NT2/D1 (cell line): ENCODE measurements around the gene DAPK1.

ENCODE experiments used
- DNase-seq: peaks from one replicate; pipeline ENCODE4 v3.0.0-alpha.2; 2011; ENCODE audit warnings: low read depth, low spot score
- H3K27me3 ChIP-seq: 2 replicates; pipeline ENCODE4 v1.6.0; 2011; ENCODE audit warnings: mild to moderate bottlenecking; ENCODE audit not compliant: insufficient read length, insufficient read depth
- H3K36me3 ChIP-seq: 2 replicates; pipeline ENCODE4 v1.6.1; 2011; ENCODE audit warnings: mild to moderate bottlenecking, low read length, mixed read lengths; ENCODE audit not compliant: insufficient read depth, insufficient read length
- H3K4me1 ChIP-seq: 2 replicates; pipeline ENCODE4 v1.5.1; 2011; ENCODE audit not compliant: insufficient read depth, insufficient read length
- H3K4me3 ChIP-seq: 2 replicates; pipeline ENCODE4 v1.5.1; 2011; ENCODE audit warnings: low read depth; ENCODE audit not compliant: insufficient read length
- H3K9ac ChIP-seq: 2 replicates; pipeline ENCODE4 v1.6.0; 2011; ENCODE audit warnings: low read depth; ENCODE audit not compliant: insufficient read length
- H3K9me3 ChIP-seq: 2 replicates; pipeline ENCODE4 v1.5.1; 2011; ENCODE audit warnings: mild to moderate bottlenecking, low read length; ENCODE audit not compliant: insufficient read depth
- SUZ12 ChIP-seq: IDR thresholded peaks from 2 replicates; pipeline ENCODE4 v1.6.1; 2011; ENCODE audit not compliant: insufficient read length, insufficient read depth; ENCODE audit errors: extremely low read depth
- YY1 ChIP-seq: IDR thresholded peaks from 2 replicates; pipeline ENCODE4 v1.6.1; 2011; ENCODE audit not compliant: insufficient read length, insufficient read depth
- ZNF274 ChIP-seq: IDR thresholded peaks from 2 replicates; pipeline ENCODE4 v1.6.1; 2011; ENCODE audit warnings: mild to moderate bottlenecking, low read depth, low read length

The DAPK1 gene

DNA sequence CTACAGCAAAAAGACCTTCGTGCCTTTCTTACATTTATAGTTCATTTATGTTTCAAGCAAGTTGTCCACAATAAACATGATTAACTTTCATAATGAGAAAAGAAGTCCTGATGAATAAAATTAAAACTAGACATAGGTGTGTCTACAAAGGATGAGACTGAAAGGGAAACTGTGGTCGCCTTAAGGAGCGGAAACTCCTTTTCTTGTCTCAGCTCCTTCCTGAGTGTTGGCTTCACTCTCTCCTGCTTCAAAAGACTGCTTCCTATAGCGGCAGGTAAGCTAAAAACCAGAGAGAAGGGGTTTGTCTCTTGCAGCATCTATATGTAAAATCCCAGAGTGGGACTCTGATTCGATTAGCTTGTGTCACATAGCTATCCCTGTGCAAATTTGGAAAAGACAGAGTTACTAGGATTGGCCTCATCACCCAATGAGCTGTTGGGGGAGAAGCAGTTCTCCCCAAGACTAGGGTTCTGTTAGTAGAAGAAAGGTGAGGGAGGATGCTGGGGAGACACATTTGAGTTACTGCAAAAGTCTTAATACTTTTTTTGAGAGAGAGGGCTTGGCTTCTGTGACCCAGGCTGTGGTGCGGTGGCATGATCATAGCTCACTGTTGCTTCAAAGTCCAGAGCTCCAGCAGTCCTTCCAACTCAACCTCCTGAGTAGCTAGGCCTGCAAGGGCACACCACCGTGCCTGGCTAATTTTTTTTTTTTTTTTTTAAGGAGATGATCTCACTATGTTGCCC is 211.5 kb downstream of the DAPK1 start:
- no peak for TF ChIP-seq ZNF274
- TF ChIP-seq SUZ12: no peak
- TF ChIP-seq YY1: no peak
- Histone ChIP-seq H3K4me3 (no peak overlapping the region), H3K36me3 (peaks cover 53% of the 10 kb centered on the region), H3K9me3 (no peaks in the 10 kb centered on the region), H3K27me3 (no peaks in the 10 kb centered on the region), H3K4me1 (no peaks in the 10 kb centered on the region), H3K9ac (no peak overlapping the region)
- no peak for DNase-seq

DNA sequence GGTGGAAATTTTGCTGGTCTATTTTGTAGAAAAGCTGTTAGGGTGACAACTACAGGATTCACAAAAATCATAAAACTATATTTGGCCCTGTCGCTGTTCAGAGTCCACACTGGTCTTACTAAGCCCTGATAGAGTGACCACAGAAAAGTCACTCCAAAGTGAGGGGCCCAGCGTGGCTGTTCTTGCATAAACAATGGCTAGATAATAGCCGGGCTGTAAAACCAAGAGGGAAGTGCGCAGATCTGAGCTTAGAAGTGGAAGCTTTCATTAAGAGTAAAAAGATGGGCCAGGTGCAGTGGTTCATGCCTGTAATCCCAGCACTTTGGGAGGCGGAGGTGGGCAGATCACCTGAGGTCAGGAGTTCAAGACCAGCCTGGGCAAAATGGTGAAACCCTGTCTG is 212.8 kb downstream of the DAPK1 start:
- H3K9me3 ChIP-seq: no peaks in the 10 kb centered on the region
- DNase-seq: no peak
- H3K27me3 ChIP-seq: no peaks in the 10 kb centered on the region
- peaks cover 43% of the 10 kb centered on the region for H3K36me3 ChIP-seq
- no peaks in the 10 kb centered on the region for H3K4me1 ChIP-seq
- TF ChIP-seq YY1 (no peak), ZNF274 (no peak), SUZ12 (no peak)
- H3K4me3 ChIP-seq: no peak overlapping the region
- no peak overlapping the region for H3K9ac ChIP-seq

DNA sequence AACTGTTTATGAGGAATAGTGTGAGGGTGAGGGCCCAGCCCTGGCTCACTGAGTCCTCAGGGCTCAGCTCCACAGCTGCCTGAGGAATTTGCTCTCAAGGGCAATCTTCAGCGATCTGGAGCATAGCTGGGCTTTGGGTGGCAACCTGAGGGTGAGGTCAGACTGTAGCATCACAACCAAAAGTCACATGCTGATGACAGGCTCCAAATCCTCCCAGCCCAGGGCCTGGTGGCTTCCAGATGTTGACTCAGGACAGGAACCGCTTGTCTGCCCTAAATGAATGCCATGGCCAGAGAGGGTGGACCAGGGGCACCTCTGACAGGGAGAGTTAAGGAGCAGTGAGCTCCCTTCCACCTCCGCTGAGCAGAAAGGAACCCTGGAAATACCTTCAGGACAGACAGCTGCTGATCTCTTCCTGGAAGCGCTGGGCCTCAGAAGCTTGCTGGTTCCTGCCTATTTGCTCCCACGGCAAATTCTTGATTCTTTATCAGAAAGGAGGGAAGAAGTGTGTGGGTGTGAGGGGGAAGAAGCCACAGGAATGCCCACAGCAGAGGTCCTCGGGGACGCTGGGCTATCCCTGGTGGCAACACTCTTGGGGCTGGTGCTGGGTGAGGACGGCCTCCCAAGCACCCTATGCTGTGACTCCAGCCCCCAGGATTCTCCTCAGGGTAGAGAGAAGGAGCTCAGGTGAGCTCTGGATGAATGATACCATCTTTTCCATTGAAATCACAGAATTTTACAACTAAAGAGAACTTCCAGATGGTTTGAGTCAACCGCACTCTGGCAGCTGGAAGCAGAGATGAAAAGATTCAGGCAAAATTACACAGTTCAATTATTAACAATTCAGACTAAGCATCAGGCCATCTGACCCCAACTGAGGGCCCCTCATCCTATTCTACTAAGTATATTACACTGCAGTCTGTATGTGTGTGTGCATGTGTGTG is 214.5 kb downstream of the DAPK1 start:
- Histone ChIP-seq H3K36me3 (peaks cover 26% of the 10 kb centered on the region), H3K9me3 (no peaks in the 10 kb centered on the region), H3K4me3 (no peak overlapping the region), H3K9ac (no peak overlapping the region), H3K4me1 (no peaks in the 10 kb centered on the region), H3K27me3 (no peaks in the 10 kb centered on the region)
- TF ChIP-seq ZNF274: no peak
- no peak for TF ChIP-seq SUZ12
- TF ChIP-seq YY1: no peak
- no peak for DNase-seq

DNA sequence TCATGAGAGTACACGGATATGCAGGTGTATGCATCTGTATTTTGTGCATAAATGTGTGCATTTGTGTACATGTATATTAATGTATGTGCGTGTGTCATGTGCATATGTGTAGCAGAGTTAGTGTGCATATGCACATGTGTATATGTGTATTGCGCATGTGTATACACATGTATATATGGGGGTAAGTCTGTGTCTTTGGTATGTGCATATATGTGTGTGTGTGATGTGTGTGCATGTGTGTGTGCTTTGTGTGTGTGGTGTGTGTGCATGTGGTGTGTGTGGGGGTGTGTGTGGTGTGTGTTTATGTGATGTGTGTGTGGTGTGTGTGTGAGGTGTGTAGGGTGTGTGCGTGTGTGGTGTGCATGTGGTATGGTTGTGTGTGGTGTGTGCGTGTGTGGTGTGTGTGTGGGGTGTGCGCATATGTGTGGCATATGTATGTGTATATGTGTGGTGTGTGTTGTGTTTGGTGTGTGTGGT is 215.2 kb downstream of the DAPK1 start:
- TF ChIP-seq YY1 (no peak), SUZ12 (no peak), ZNF274 (no peak)
- Histone ChIP-seq H3K9me3 (no peaks in the 10 kb centered on the region), H3K36me3 (peaks cover 19% of the 10 kb centered on the region), H3K9ac (no peak overlapping the region), H3K4me1 (no peaks in the 10 kb centered on the region), H3K27me3 (peaks cover 4% of the 10 kb centered on the region), H3K4me3 (no peak overlapping the region)
- DNase-seq: no peak

DNA sequence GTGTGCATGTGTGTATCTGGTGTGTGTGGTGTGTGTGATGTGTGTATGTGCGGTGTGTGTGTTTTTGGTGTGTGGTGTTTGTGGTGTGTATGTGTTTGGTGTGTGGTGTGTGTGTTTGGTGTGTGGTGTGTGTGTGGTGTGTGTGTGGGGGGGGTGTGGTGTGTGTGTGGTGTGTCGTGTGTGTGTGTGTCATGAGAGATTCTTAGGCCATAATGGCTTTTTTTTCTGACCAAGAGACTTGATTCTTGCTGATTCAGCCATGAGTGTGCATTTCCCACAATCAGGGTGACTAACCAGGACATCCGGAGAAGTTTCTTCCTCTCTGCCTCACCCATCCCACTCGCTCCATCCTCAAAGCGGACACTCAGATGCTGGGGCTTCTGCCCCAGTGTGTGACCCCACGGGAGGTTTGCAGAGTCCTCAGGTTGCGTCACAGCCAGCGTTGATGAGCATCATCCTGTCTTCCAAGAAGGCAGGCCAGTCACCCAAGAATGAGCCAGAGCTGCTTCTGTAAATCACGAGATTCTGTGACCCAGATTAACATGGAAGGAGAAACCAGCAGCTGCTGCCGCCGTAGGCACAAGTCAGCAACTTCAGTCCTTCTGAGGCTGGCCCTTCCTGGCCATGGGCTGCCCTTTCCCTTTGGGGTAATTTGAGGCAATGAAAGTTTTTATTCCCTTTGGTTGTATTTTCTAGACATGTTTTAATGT is 215.8 kb downstream of the DAPK1 start:
- peaks cover 8% of the 10 kb centered on the region for H3K27me3 ChIP-seq
- no peaks in the 10 kb centered on the region for H3K4me1 ChIP-seq
- TF ChIP-seq ZNF274 (no peak), SUZ12 (no peak), YY1 (no peak)
- no peak overlapping the region for H3K9ac ChIP-seq
- DNase-seq: no peak
- H3K9me3 ChIP-seq: no peaks in the 10 kb centered on the region
- peak overlapping the region; percentile 1 for H3K4me3 ChIP-seq
- H3K36me3 ChIP-seq: peaks cover 13% of the 10 kb centered on the region

DNA sequence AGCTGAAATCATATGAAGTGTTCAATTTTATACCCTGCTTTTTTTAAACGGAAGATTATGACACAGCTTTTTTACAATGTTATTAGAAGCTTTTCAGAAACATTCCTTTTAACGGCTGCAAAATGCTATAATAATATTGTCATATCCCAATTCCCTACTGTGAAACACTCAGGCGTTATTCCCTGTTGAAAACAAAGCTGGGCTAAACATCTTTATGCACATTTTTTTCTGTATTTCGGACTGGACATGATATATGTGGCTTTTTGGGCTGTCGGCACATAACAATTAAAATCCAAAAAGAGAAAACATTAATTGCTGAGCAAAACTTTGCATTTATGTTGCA is 216.3 kb downstream of the DAPK1 start:
- H3K9ac ChIP-seq: no peak overlapping the region
- peaks cover 9% of the 10 kb centered on the region for H3K36me3 ChIP-seq
- no peaks in the 10 kb centered on the region for H3K9me3 ChIP-seq

More for the DNA sequence above, 216.3 kb downstream of the DAPK1 start:
- no peaks in the 10 kb centered on the region for H3K4me1 ChIP-seq
- no peak for DNase-seq
- TF ChIP-seq ZNF274 (no peak), SUZ12 (no peak), YY1 (no peak)
- H3K4me3 ChIP-seq: no peak overlapping the region
- H3K27me3 ChIP-seq: peaks cover 8% of the 10 kb centered on the region
